IMR-90 (cell line): ENCODE data around the gene IL1A. TPM values are rescaled to one million over a fixed set of nuclear protein-coding genes. Genes with fewer than 3 reads are reported as not detected.

Source experiments
- ATAC-seq: fragments of 200-7000 bp; cut with Tn5 transposase; 2 replicates; pipeline ENCODE4 v1.9.1; 2020; ENCODE audit warnings: low read depth, mild to moderate bottlenecking, moderate library complexity
- BruUV-seq: library from RNA; stranded (reverse); fragments of 400-500 nt; replicated peaks from 2 replicates; lab custom pipeline; 2021; lab: Mats Ljungman, UMichigan
- CTCF ChIA-PET: fragments of 300-600 bp; formaldehyde crosslinking; extraction: SDS; loops from one replicate; lab custom pipeline; 2021; ENCODE audit warnings: antibody characterized with exemption; lab: Yijun Ruan, JAX
- POLR2A ChIA-PET: fragments of 300-600 bp; sonication (Branson Sonifier 250); formaldehyde crosslinking; loops from one replicate; lab custom pipeline; 2022; ENCODE audit warnings: antibody characterized with exemption; ENCODE audit not compliant: unreplicated experiment; lab: Charles Lee
- DNase-seq: peaks from one replicate; pipeline ENCODE4 v3.0.0; 2013
- H2AFZ ChIP-seq: replicated peaks from 2 replicates; pipeline ENCODE3; 2013; ENCODE audit warnings: low read length, mild to moderate bottlenecking; ENCODE audit not compliant: poor library complexity
- H2AK5ac ChIP-seq: 2 replicates; pipeline ENCODE4 v1.6.1; 2013; ENCODE audit warnings: low read depth, low read length, inconsistent platforms
- H2AK9ac ChIP-seq: replicated peaks from 2 replicates; pipeline ENCODE3; 2013; ENCODE audit warnings: mild to moderate bottlenecking, low read depth, low read length, moderate library complexity; ENCODE audit not compliant: poor library complexity
- H2BK120ac ChIP-seq: 2 replicates; pipeline ENCODE4 v1.6.1; 2013; ENCODE audit warnings: low read depth, low read length, inconsistent platforms
- H2BK15ac ChIP-seq: 3 replicates; pipeline ENCODE4 v1.6.1; 2013; ENCODE audit warnings: low read depth, low read length, inconsistent platforms
- H2BK20ac ChIP-seq: 2 replicates; pipeline ENCODE4 v1.6.1; 2013; ENCODE audit warnings: low read depth, mild to moderate bottlenecking, inconsistent platforms, low read length, moderate library complexity
- H2BK5ac ChIP-seq: 2 replicates; pipeline ENCODE4 v1.6.1; 2013; ENCODE audit warnings: mild to moderate bottlenecking, low read depth, low read length, inconsistent platforms; ENCODE audit not compliant: poor library complexity, severe bottlenecking
- H3K14ac ChIP-seq: replicated peaks from 2 replicates; pipeline ENCODE4 v1.6.1; 2013; ENCODE audit warnings: low read depth, low read length, inconsistent platforms
- H3K18ac ChIP-seq: 2 replicates; pipeline ENCODE4 v1.6.1; 2013; ENCODE audit warnings: low read depth, low read length, control low read depth
- H3K23ac ChIP-seq: 2 replicates; pipeline ENCODE4 v1.6.1; 2013; ENCODE audit warnings: low read depth, low read length, inconsistent platforms
- H3K27ac ChIP-seq: 2 replicates; pipeline ENCODE4 v1.5.1; 2013; ENCODE audit warnings: mild to moderate bottlenecking, control low read depth, low read length; ENCODE audit not compliant: insufficient read depth
- H3K27me3 ChIP-seq: 2 replicates; pipeline ENCODE4 v1.6.1; 2013; ENCODE audit warnings: low read length; ENCODE audit not compliant: control insufficient read depth, insufficient read depth
- H3K36me3 ChIP-seq: 2 replicates; pipeline ENCODE4 v1.6.1; 2013; ENCODE audit warnings: low read length, mixed read lengths; ENCODE audit not compliant: control insufficient read depth, insufficient read depth
- H3K4ac ChIP-seq: 2 replicates; pipeline ENCODE4 v1.6.1; 2013; ENCODE audit warnings: low read depth, low read length, inconsistent platforms
- H3K4me1 ChIP-seq: 2 replicates; pipeline ENCODE4 v1.6.1; 2013; ENCODE audit warnings: low read length, mixed read lengths; ENCODE audit not compliant: control insufficient read depth, insufficient read depth
- H3K4me2 ChIP-seq: 2 replicates; pipeline ENCODE4 v1.6.1; 2013; ENCODE audit warnings: low read depth, mild to moderate bottlenecking, control low read depth, low read length, moderate library complexity
- H3K4me3 ChIP-seq: 2 replicates; pipeline ENCODE4 v1.5.1; 2013; ENCODE audit warnings: low read depth, mild to moderate bottlenecking, control low read depth, low read length, moderate library complexity; ENCODE audit not compliant: insufficient read depth
- H3K56ac ChIP-seq: 2 replicates; pipeline ENCODE4 v1.6.1; 2013; ENCODE audit warnings: low read length, inconsistent platforms; ENCODE audit not compliant: insufficient read depth; ENCODE audit errors: extremely low read depth
- H3K79me1 ChIP-seq, 2 experiments: 2 replicates each; pipeline ENCODE4 v1.6.1; 2013; ENCODE audit warnings: low read length in 2 of 2, inconsistent platforms in 1 of 2, low read depth in 1 of 2
- H3K9ac ChIP-seq: 2 replicates; pipeline ENCODE4 v1.6.1; 2013; ENCODE audit warnings: low read depth, low read length, control low read depth
- H3K9me1 ChIP-seq: 2 replicates; pipeline ENCODE4 v1.6.1; 2013; ENCODE audit warnings: low read length, inconsistent platforms; ENCODE audit not compliant: insufficient read depth
- H3K9me3 ChIP-seq: 2 replicates; pipeline ENCODE4 v1.6.1; 2013; ENCODE audit warnings: low read length; ENCODE audit not compliant: control insufficient read depth, insufficient read depth
- H4K20me1 ChIP-seq: 2 replicates; pipeline ENCODE4 v1.6.1; 2013; ENCODE audit warnings: low read length, inconsistent platforms; ENCODE audit not compliant: insufficient read depth
- H4K5ac ChIP-seq: 2 replicates; pipeline ENCODE4 v1.6.1; 2013; ENCODE audit warnings: mild to moderate bottlenecking, low read depth, low read length, control low read depth
- H4K8ac ChIP-seq, 2 experiments: 2 replicates each; pipeline ENCODE4 v1.6.1; 2013; ENCODE audit warnings: low read depth in 2 of 2, low read length in 2 of 2, control low read depth in 1 of 2, inconsistent platforms in 1 of 2
- H4K91ac ChIP-seq: 2 replicates; pipeline ENCODE4 v1.6.1; 2013; ENCODE audit warnings: low read depth, low read length, inconsistent platforms; ENCODE audit not compliant: insufficient read depth
- MAFK ChIP-seq: IDR thresholded peaks from 2 replicates; pipeline ENCODE4 v1.6.1; 2012; ENCODE audit warnings: low read depth, low read length, improper control_type of control experiment
- RCOR1 ChIP-seq: IDR thresholded peaks from 2 replicates; pipeline ENCODE4 v1.6.1; 2012; ENCODE audit warnings: mild to moderate bottlenecking, low read length, improper control_type of control experiment; ENCODE audit not compliant: insufficient replicate concordance
- WGBS, 2 experiments: methylation state at CpG; one replicate each; pipeline versions ENCODE4 v1.1.5 to v1.1.7; 2013; ENCODE audit warnings: missing lambda C conversion rate in 2 of 2; ENCODE audit not compliant: insufficient read length in 1 of 2; ENCODE audit errors: extremely low coverage in 2 of 2; 5-methylcytosine and 5-hydroxymethylcytosine counted together
- dilution Hi-C: fragments of 300-500 bp; cut with HindIII; formaldehyde crosslinking; loops from one replicate; pipeline ENCODE4 v1.14.3; 2018; ENCODE audit warnings: low sequenced_read_pairs; ENCODE audit not compliant: unreplicated experiment
- in situ Hi-C: fragments of 300-500 bp; cut with MboI; formaldehyde crosslinking; loops from 3 replicates; pipeline ENCODE4 v1.14.3; 2019; ENCODE audit warnings: low sequenced_read_pairs, inconsistent platforms, mixed read lengths
- intact Hi-C: fragments of 100-400 bp; cut with micrococcal nuclease; formaldehyde crosslinking; loops from 2 replicates; pipeline ENCODE4 v1.10.0; 2022
- polyA plus RNA-seq, 3 experiments: library from polyadenylated mRNA; depleted of rRNA; stranded (reverse); fragments of >200 nt; gene quantifications; 2 replicates each; pipeline ENCODE4 v1.2.3, GENCODE V29; 2012; ENCODE audit warnings: low replicate concordance in 1 of 3
- total RNA-seq: library from RNA; depleted of rRNA; stranded (reverse); fragments of >200 nt; gene quantifications from 2 replicates; pipeline ENCODE4 v1.2.3, GENCODE V29; 2012

The IL1A gene
- total and polyA plus RNA-seq, 2 of the 4 experiments (the other 2 are of a cell fraction): 0.48 to 1.1 TPM

GRCh38 chr2:112779598-112779997, 4.7 kb downstream of the IL1A start:
- H3K36me3 ChIP-seq: no peaks in the 10 kb centered on the region
- no peak overlapping the region for H3K27ac ChIP-seq
- H3K56ac ChIP-seq: no peak overlapping the region
- no peaks in the 10 kb centered on the region for H3K27me3 ChIP-seq
- WGBS, 2 experiments: no CpG with 5 or more reads among the region's 1 CpG
- H2AK5ac ChIP-seq: no peak overlapping the region
- CTCF ChIA-PET: interaction anchor here (0.9 kb wide), 1 partner anchor 30 kb away, joined by 5 read pairs; no protein-coding TSS in a partner anchor
- no peak overlapping the region for H2BK120ac ChIP-seq
- no peak overlapping the region for H2AFZ ChIP-seq
- intact Hi-C loops (no loop called here), dilution Hi-C loops (no loop called here), in situ Hi-C loops (no loop called here)
- no peaks in the 10 kb centered on the region for H4K20me1 ChIP-seq
- TF ChIP-seq RCOR1 (no peak), MAFK (peak; percentile 68)
- no peaks in the 10 kb centered on the region for H3K79me1 ChIP-seq
- POLR2A ChIA-PET: no interaction called here
- H3K23ac ChIP-seq: no peak overlapping the region
- H3K9me3 ChIP-seq: no peaks in the 10 kb centered on the region
- H2BK5ac ChIP-seq: no peak overlapping the region
- no peak overlapping the region for H4K8ac ChIP-seq
- no peak overlapping the region for H2AK9ac ChIP-seq
- no peak overlapping the region for H3K14ac ChIP-seq
- ATAC-seq (no peak), DNase-seq (no peak)
- H3K4me3 ChIP-seq: no peak overlapping the region
- no peak overlapping the region for H3K18ac ChIP-seq
- H3K4me2 ChIP-seq: no peak overlapping the region
- H2BK20ac ChIP-seq: no peak overlapping the region
- H3K4me1 ChIP-seq: no peaks in the 10 kb centered on the region
- BruUV-seq: no TSS peak
- no peaks in the 10 kb centered on the region for H3K9me1 ChIP-seq
- H4K5ac ChIP-seq: no peak overlapping the region
- H4K91ac ChIP-seq: no peak overlapping the region
- H3K9ac ChIP-seq: no peak overlapping the region
- no peak overlapping the region for H3K4ac ChIP-seq
- no peak overlapping the region for H2BK15ac ChIP-seq
